ENCODE data around the gene RAD51B. TPM values are rescaled to one million over a fixed set of nuclear protein-coding genes. Genes with fewer than 3 reads are reported as not detected.

RAD51B gene
- total RNA-seq, 1 experiment from 2014 or later = 8.5 TPM

- no peak for DNase-seq (ENCODE audit: low read depth, low spot score)
- Histone ChIP-seq H3K4me3 (ENCODE audit: low read depth in 2 of 2, low read length in 2 of 2) (no peak overlapping the region), H3K36me3 (ENCODE audit: control insufficient read depth, insufficient read depth, low read length) (no peaks in the 10 kb centered on the region), H3K27me3 (ENCODE audit: control insufficient read depth, insufficient read depth, low read length) (no peaks in the 10 kb centered on the region), H3K9me3 (ENCODE audit: control insufficient read depth, insufficient read depth, low read depth, low read length) (no peaks in the 10 kb centered on the region), H3K4me1 (ENCODE audit: control insufficient read depth, insufficient read depth, low read length) (no peaks in the 10 kb centered on the region), H3K27ac (ENCODE audit: low read length) (no peak overlapping the region)
- intact Hi-C loops (cut with micrococcal nuclease; ENCODE audit: unreplicated experiment) = no loop called here
- ATAC-seq = no peak
- CTCF ChIA-PET = no interaction called here
- POLR2A ChIA-PET = interaction anchor here (0.7 kb wide), 1 partner anchor 11 kb away, joined by 9 read pairs; no protein-coding TSS in a partner anchor
- TF ChIP-seq POLR2AphosphoS5 (IDR thresholded peaks at IDR 0.05; ENCODE audit: low read depth, low read length) (no peak), CTCF (IDR thresholded peaks at IDR 0.05) (no peak), TCF7L2 (IDR thresholded peaks at IDR 0.05; ENCODE audit: low read depth, low read length) (no peak), REST (IDR thresholded peaks at IDR 0.05; ENCODE audit: insufficient read depth in 1 of 2, low read depth in 2 of 2, low read length in 1 of 2) (no peak), SIN3A (IDR thresholded peaks at IDR 0.05; ENCODE audit: borderline replicate concordance, insufficient read depth, low read depth, low read length) (no peak)
- no TSS peak for BruUV-seq (replicated peaks)
- in situ Hi-C loops (cut with HindIII; ENCODE audit: low pct_unique_long_range_greater_than_20kb, low sequenced_read_pairs) = no loop called here
Measured at GRCh38 chr14:68335312-68335711, 515.7 kb downstream of the RAD51B start.

GRCh38 chr14:68336165-68336564 lies 516.6 kb downstream of the RAD51B start:
- no peak for TF ChIP-seq CTCF (IDR thresholded peaks at IDR 0.05)
- no peak for TF ChIP-seq REST (IDR thresholded peaks at IDR 0.05; ENCODE audit: insufficient read depth in 1 of 2, low read depth in 2 of 2, low read length in 1 of 2)
- no peak for TF ChIP-seq POLR2AphosphoS5 (IDR thresholded peaks at IDR 0.05; ENCODE audit: low read depth, low read length)
- no TSS peak for BruUV-seq (replicated peaks)
- Histone ChIP-seq H3K27me3 (ENCODE audit: control insufficient read depth, insufficient read depth, low read length) (no peaks in the 10 kb centered on the region), H3K4me1 (ENCODE audit: control insufficient read depth, insufficient read depth, low read length) (no peaks in the 10 kb centered on the region), H3K9me3 (ENCODE audit: control insufficient read depth, insufficient read depth, low read depth, low read length) (no peaks in the 10 kb centered on the region), H3K27ac (ENCODE audit: low read length) (no peak overlapping the region), H3K4me3 (ENCODE audit: low read depth in 2 of 2, low read length in 2 of 2) (no peak overlapping the region), H3K36me3 (ENCODE audit: control insufficient read depth, insufficient read depth, low read length) (no peaks in the 10 kb centered on the region)
- ATAC-seq (no peak), DNase-seq (ENCODE audit: low read depth, low spot score) (no peak)
- in situ Hi-C loops (cut with HindIII; ENCODE audit: low pct_unique_long_range_greater_than_20kb, low sequenced_read_pairs) (no loop called here), intact Hi-C loops (cut with micrococcal nuclease; ENCODE audit: unreplicated experiment) (no loop called here)
- ChIA-PET CTCF (no interaction called here), POLR2A (no interaction called here)
